Neuron (in vitro differentiated cells): Measurements from ENCODE around the gene OARD1.
A peak's percentile ranks its signal among the peaks of the same experiment; 100 is the strongest.

Experiments
- H2AFZ ChIP-seq: one replicate; pipeline ENCODE4 v1.6.1; 2013; ENCODE audit warnings: low read depth, mild to moderate bottlenecking, inconsistent platforms, low read length, moderate library complexity
- H3K27me3 ChIP-seq: one replicate; pipeline ENCODE4 v1.6.1; 2013; ENCODE audit warnings: low read length; ENCODE audit not compliant: insufficient read depth
- H3K36me3 ChIP-seq: one replicate; pipeline ENCODE4 v1.6.1; 2013; ENCODE audit warnings: low read length; ENCODE audit not compliant: insufficient read depth
- H3K4me1 ChIP-seq: one replicate; pipeline ENCODE4 v1.6.1; 2013; ENCODE audit warnings: low read length; ENCODE audit not compliant: insufficient read depth
- H3K4me3 ChIP-seq: 2 replicates; pipeline ENCODE4 v1.5.1; 2013; ENCODE audit warnings: mild to moderate bottlenecking, low read length, moderate library complexity
- H3K9me3 ChIP-seq: one replicate; pipeline ENCODE4 v1.6.1; 2013; ENCODE audit warnings: low read length

The OARD1 gene

GRCh38 chr6:41039060-41039998, 32.8 kb downstream of the OARD1 start, which contains the start of gene UNC5CL:
Gene UNC5CL (minus strand): TSS chr6:41039221. CDS start chr6:41035074, 4,147 bp downstream.
- Histone ChIP-seq H3K36me3 (no peaks in the 10 kb centered on the region), H3K4me1 (no peaks in the 10 kb centered on the region), H3K27me3 (no peaks in the 10 kb centered on the region), H2AFZ (no peak within 1 kb of the TSS), H3K4me3 (no peak within 1 kb of the TSS), H3K9me3 (no peaks in the 10 kb centered on the region)

- H3K9me3 ChIP-seq = no peaks in the 10 kb centered on the region
- no peak overlapping the region for H3K4me3 ChIP-seq
- H3K36me3 ChIP-seq = no peaks in the 10 kb centered on the region
- no peaks in the 10 kb centered on the region for H3K4me1 ChIP-seq
- no peak overlapping the region for H2AFZ ChIP-seq
- no peaks in the 10 kb centered on the region for H3K27me3 ChIP-seq
These were observed 34.0 kb downstream of the OARD1 start for GRCh38 chr6:41038205-41038604.

- H2AFZ ChIP-seq = no peak overlapping the region
- no peaks in the 10 kb centered on the region for H3K36me3 ChIP-seq
- H3K4me1 ChIP-seq = no peaks in the 10 kb centered on the region
- no peaks in the 10 kb centered on the region for H3K27me3 ChIP-seq
- no peaks in the 10 kb centered on the region for H3K9me3 ChIP-seq
- H3K4me3 ChIP-seq = no peak overlapping the region
These were observed 34.9 kb downstream of the OARD1 start for GRCh38 chr6:41037107-41037900.

GRCh38 chr6:41036601-41037000, 35.6 kb downstream of the OARD1 start:
- Histone ChIP-seq H2AFZ (no peak overlapping the region), H3K36me3 (no peaks in the 10 kb centered on the region), H3K9me3 (no peaks in the 10 kb centered on the region), H3K27me3 (no peaks in the 10 kb centered on the region), H3K4me1 (no peaks in the 10 kb centered on the region), H3K4me3 (no peak overlapping the region)

GRCh38 chr6:41036186-41036585, 36.0 kb downstream of the OARD1 start:
- Histone ChIP-seq H3K4me1 (no peaks in the 10 kb centered on the region), H3K4me3 (no peak overlapping the region)

GRCh38 chr6:41033776-41034175, 38.4 kb downstream of the OARD1 start:
- Histone ChIP-seq H2AFZ (no peak overlapping the region), H3K36me3 (no peaks in the 10 kb centered on the region), H3K4me3 (no peak overlapping the region), H3K27me3 (no peaks in the 10 kb centered on the region), H3K9me3 (no peaks in the 10 kb centered on the region), H3K4me1 (no peaks in the 10 kb centered on the region)

More at GRCh38 chr6:41036186-41036585, 36.0 kb downstream of the OARD1 start:
- H3K27me3 ChIP-seq = no peaks in the 10 kb centered on the region
- H2AFZ ChIP-seq = no peak overlapping the region
- H3K36me3 ChIP-seq = no peaks in the 10 kb centered on the region
- no peaks in the 10 kb centered on the region for H3K9me3 ChIP-seq

GRCh38 chr6:41032830-41033229, 39.3 kb downstream of the OARD1 start:
- no peaks in the 10 kb centered on the region for H3K36me3 ChIP-seq
- H3K27me3 ChIP-seq = no peaks in the 10 kb centered on the region
- H2AFZ ChIP-seq = no peak overlapping the region
- H3K9me3 ChIP-seq = no peaks in the 10 kb centered on the region
- H3K4me3 ChIP-seq = no peak overlapping the region
- H3K4me1 ChIP-seq = no peaks in the 10 kb centered on the region

- no peaks in the 10 kb centered on the region for H3K27me3 ChIP-seq
- H3K4me1 ChIP-seq = peaks cover 6% of the 10 kb centered on the region
- peak overlapping the region; percentile 89 for H2AFZ ChIP-seq
- H3K9me3 ChIP-seq = no peaks in the 10 kb centered on the region
- H3K36me3 ChIP-seq = no peaks in the 10 kb centered on the region
- H3K4me3 ChIP-seq = peak overlapping the region; percentile 50
These were observed 43.4 kb downstream of the OARD1 start for GRCh38 chr6:41028561-41029412.

- Histone ChIP-seq H3K27me3 (no peaks in the 10 kb centered on the region), H2AFZ (peak overlapping the region; percentile 89), H3K4me3 (peak overlapping the region; percentile 50), H3K9me3 (no peaks in the 10 kb centered on the region), H3K36me3 (no peaks in the 10 kb centered on the region), H3K4me1 (peaks cover 6% of the 10 kb centered on the region)
These were observed 44.2 kb downstream of the OARD1 start for GRCh38 chr6:41027799-41028560.

GRCh38 chr6:41027241-41027640, 44.9 kb downstream of the OARD1 start:
- Histone ChIP-seq H2AFZ (peak overlapping the region; percentile 89), H3K4me1 (peaks cover 6% of the 10 kb centered on the region), H3K9me3 (no peaks in the 10 kb centered on the region), H3K36me3 (no peaks in the 10 kb centered on the region), H3K27me3 (no peaks in the 10 kb centered on the region), H3K4me3 (peak overlapping the region; percentile 50)

GRCh38 chr6:41025966-41026530, 46.1 kb downstream of the OARD1 start:
- Histone ChIP-seq H3K4me1 (peaks cover 6% of the 10 kb centered on the region), H2AFZ (no peak overlapping the region), H3K4me3 (no peak overlapping the region), H3K9me3 (no peaks in the 10 kb centered on the region), H3K36me3 (no peaks in the 10 kb centered on the region), H3K27me3 (no peaks in the 10 kb centered on the region)

GRCh38 chr6:41023114-41023513, 49.0 kb downstream of the OARD1 start:
- H3K36me3 ChIP-seq = no peaks in the 10 kb centered on the region
- no peaks in the 10 kb centered on the region for H3K27me3 ChIP-seq
- no peak overlapping the region for H2AFZ ChIP-seq
- no peak overlapping the region for H3K4me3 ChIP-seq
- peaks cover 6% of the 10 kb centered on the region for H3K4me1 ChIP-seq
- no peaks in the 10 kb centered on the region for H3K9me3 ChIP-seq
